Muscle layer of duodenum (tissue), 2 donors: ENCODE measurements around the gene EXOC6B.

Source experiments
- H3K27ac ChIP-seq: one replicate; pipeline ENCODE4 v1.7.0; 2013; ENCODE audit warnings: mild to moderate bottlenecking, low read length
- H3K27me3 ChIP-seq: one replicate; pipeline ENCODE4 v1.7.0; 2013; ENCODE audit warnings: low read depth, mild to moderate bottlenecking, control low read depth, low read length
- H3K36me3 ChIP-seq, 2 donors: one replicate each; pipeline ENCODE4 v1.7.0; 2013; ENCODE audit warnings: low read length in 2 of 2, control low read depth in 1 of 2, mild to moderate bottlenecking in 1 of 2; ENCODE audit not compliant: insufficient read depth in 2 of 2, control insufficient read depth in 1 of 2
- H3K4me1 ChIP-seq, 2 donors: one replicate each; pipeline ENCODE4 v1.7.0; 2013; ENCODE audit warnings: low read length in 2 of 2, mild to moderate bottlenecking in 2 of 2, control low read depth in 1 of 2, moderate library complexity in 1 of 2; ENCODE audit not compliant: insufficient read depth in 2 of 2, control insufficient read depth in 1 of 2
- H3K4me3 ChIP-seq, 2 donors: one replicate each; pipeline ENCODE4 v1.7.0; 2013; ENCODE audit warnings: low read length in 2 of 2, low read depth in 1 of 2, mild to moderate bottlenecking in 1 of 2
- H3K9me3 ChIP-seq, 2 donors: one replicate each; pipeline ENCODE4 v1.7.0; 2013; ENCODE audit warnings: low read length in 2 of 2, control low read depth in 1 of 2, mild to moderate bottlenecking in 1 of 2; ENCODE audit not compliant: control insufficient read depth in 1 of 2
- donor health status: healthy.

EXOC6B gene

DNA sequence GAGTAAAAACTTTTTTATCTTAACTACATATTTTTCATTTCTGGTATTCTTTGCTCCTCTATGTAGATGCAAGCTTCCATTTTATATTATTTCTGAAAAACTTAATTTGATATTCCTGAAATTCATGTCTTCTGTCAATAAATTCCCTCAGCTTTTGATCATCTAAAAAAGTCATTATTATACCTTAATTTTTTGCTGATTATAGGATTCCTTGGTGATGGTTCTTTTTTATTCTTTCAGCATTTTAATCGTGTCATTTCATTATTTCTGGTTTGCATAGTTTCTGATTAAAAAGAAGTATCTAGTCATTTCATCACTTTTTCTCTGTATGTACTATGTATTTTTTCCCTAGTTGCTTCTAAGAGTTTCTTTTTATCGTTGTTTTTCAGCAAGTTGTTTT, 436.4 kb downstream of the EXOC6B start:
- Histone ChIP-seq H3K9me3 (peaks cover 3% of the 10 kb centered on the region in 2 donors), H3K4me3 (no peak overlapping the region), H3K4me1 (no peaks in the 10 kb centered on the region), H3K27ac (no peak overlapping the region), H3K27me3 (no peaks in the 10 kb centered on the region), H3K36me3 (no peaks in the 10 kb centered on the region)

DNA sequence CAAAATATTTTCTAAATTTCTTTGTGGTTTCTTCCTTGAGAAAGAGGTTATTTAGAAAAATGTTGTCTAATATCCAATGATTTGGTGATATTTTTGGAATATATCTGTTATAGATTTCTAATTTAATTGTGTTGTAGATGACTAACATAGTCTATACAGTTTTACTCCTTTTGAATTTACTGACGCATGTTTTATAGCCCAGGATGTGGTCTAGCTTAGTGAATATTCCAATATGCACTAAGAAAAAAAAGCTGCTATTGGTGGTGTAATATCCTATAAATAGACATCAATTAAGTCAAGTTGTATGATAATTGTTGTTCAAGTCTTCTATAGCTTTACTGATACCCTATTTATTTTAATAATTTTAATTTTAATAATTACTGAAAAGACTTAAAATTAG, 437.6 kb downstream of the EXOC6B start:
- Histone ChIP-seq H3K4me3 (no peak overlapping the region), H3K4me1 (no peaks in the 10 kb centered on the region), H3K9me3 (peaks cover 3% of the 10 kb centered on the region in 2 donors), H3K27ac (no peak overlapping the region), H3K27me3 (no peaks in the 10 kb centered on the region), H3K36me3 (no peaks in the 10 kb centered on the region)

DNA sequence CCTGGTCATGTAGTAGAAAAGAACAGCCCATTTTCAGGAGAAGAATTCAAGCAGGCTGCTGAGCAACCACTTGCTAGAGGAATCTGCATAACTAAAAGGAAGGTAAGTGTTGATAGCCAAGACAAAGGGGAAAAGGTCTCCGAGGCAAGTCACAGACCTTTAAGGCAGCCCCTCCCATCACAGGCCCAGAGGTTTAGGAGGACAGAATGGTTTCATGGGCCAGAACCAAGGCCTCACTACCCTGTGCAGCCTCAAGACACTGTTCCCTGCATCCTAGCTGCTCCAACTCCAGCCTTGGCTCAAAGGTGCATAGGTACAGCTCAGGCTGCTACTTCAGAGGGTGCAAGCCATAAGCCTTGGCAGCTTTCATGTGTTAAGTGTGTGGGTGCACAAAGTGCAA, 439.5 kb downstream of the EXOC6B start:
- no peaks in the 10 kb centered on the region for H3K36me3 ChIP-seq
- H3K4me1 ChIP-seq = no peaks in the 10 kb centered on the region
- no peak overlapping the region for H3K27ac ChIP-seq
- no peak overlapping the region for H3K4me3 ChIP-seq
- H3K27me3 ChIP-seq = no peaks in the 10 kb centered on the region
- no peaks in the 10 kb centered on the region for H3K9me3 ChIP-seq

DNA sequence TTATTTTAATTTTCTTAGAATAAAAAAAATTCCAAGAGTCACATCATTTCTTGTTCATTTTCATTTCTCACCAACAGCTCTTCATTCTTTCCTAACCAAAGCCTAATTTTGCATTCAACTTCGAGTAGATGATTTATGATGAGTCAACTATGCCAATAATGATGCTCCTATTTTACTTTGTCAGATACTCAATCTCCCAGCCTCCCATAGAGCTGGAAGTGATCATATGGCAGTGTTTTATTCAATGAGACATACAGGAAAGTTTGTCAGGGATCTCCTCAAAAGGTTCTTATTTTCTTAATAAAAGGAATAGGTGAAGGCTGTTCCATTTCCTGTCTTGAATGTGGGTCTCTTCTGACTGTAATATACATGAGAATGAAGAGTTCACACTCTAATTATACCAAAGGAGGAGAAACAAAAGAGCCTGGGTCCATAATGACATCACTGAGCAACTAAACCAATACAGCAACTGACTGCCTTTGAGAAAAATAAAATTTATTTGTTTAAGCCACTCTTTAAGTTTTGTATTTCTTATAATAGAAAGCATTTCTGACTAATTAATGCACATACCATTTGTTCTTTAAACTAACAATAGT, 447.0 kb downstream of the EXOC6B start:
- no peaks in the 10 kb centered on the region for H3K9me3 ChIP-seq
- H3K4me3 ChIP-seq = no peak overlapping the region
- H3K36me3 ChIP-seq = peaks cover 0 to 21% of the 10 kb centered on the region in 2 donors
- H3K27me3 ChIP-seq = no peaks in the 10 kb centered on the region
- H3K27ac ChIP-seq = no peak overlapping the region
- no peaks in the 10 kb centered on the region for H3K4me1 ChIP-seq

DNA sequence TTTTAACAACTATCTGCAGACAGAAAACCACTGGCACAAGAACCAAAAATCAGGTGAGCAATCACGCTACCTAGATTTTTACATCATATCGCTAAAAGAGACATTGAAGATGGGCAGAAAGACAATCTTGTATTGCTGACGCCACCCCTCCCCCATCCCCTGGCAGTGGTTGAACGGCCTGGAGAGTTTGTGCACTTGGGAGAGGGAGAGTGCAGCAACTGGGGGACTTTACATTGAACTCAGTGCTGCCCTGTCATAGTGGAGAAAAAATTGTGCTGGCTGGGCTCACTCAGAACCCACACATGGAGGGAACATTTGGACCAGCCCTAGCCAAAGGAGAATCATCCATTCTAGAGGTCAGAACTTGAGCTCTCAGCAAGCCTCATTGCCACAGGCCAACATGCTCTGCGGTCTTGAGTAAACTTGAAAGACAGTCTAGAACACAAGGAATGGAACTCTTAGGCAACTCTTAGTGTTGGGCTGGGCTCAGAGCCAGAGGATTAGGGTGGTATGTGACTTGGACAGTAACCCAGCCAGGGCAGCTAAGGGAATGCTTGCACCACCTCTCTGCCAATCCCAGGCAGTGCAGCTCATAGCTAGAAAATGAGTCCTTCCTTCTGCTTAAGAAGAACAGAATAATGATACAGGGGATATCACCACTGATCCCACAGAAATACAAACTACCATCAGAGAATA, 458.2 kb downstream of the EXOC6B start:
- Histone ChIP-seq H3K9me3 (no peaks in the 10 kb centered on the region), H3K27me3 (no peaks in the 10 kb centered on the region), H3K36me3 (peaks cover 0 to 8% of the 10 kb centered on the region in 2 donors), H3K4me3 (no peak overlapping the region), H3K27ac (no peak overlapping the region), H3K4me1 (no peaks in the 10 kb centered on the region)

DNA sequence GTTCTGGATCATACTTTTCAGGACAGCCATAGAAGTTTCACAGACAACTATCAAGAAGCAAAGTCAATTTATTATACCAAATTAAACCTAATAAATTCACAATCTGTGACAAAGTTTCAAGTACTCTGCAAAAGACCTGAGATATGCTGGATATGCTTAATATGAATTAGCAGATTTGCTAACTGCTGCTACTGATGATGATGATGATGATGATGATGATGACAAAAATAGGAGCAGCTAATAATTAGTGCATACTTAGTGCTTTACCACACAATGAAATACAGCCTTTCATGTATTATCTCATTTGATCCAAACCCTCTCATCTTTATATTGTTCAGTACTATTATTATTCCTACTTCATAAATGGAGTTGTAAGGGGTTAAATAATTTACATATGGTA, 462.4 kb downstream of the EXOC6B start:
- Histone ChIP-seq H3K36me3 (no peaks in the 10 kb centered on the region), H3K27ac (no peak overlapping the region), H3K4me1 (no peaks in the 10 kb centered on the region), H3K27me3 (no peaks in the 10 kb centered on the region), H3K4me3 (no peak overlapping the region), H3K9me3 (no peaks in the 10 kb centered on the region)

DNA sequence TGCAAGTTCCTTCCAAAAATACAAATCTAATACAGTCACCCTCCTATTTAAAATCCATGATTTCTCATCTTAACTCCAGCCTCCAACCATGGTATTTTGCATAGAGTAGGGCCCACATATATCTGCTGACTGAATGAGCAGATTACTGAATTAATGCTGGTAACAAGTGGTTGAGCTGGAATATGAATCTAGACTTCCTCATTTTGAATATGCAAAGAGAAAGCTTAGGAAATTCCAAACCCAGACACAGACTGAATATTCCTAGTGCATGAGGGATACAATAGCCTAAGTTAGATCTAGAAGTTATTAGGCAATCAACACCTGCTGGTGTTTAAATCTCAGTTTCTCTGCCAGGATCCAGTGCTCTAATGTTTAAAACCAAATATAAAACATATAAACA, 463.1 kb downstream of the EXOC6B start:
- Histone ChIP-seq H3K4me1 (no peaks in the 10 kb centered on the region), H3K27ac (no peak overlapping the region), H3K4me3 (no peak overlapping the region), H3K36me3 (no peaks in the 10 kb centered on the region), H3K9me3 (no peaks in the 10 kb centered on the region), H3K27me3 (no peaks in the 10 kb centered on the region)

DNA sequence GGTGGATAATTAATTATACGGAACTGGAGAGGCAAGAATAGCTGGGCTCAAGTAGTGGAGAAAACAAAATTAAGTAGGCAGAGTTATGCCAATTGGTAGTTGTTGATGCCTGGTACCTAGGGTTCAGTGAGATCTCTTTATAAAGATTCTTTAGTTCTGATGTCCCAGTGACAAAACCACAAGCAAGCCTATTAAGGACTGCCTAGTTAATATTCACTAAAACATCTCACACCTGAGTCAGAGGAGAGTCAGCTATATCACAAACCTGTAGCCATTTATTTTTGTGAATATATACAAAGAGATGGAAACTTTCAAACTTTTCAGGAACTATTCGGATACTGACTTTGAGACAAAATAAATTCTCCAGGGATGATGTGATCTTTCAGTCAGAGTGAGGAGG, 464.3 kb downstream of the EXOC6B start:
- no peak overlapping the region for H3K27ac ChIP-seq

DNA sequence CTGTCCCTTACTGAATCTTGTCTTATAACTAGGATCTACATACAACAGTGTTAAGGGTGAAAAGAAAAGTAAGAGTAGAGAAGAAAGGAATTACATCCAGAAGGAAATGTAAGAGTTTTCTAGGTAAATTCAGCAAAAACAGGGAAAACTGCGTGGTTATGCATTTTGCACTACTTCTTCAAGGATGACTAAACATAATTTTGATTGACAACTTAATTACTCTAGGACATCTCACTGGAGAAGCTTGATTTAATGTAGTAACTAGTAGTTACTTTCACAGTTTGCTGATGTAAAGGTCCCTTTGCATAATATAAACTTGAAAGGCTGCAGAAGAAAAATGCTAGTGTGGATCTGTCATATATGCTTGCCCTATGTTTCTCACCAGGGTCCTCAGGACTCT, 464.8 kb downstream of the EXOC6B start:
- Histone ChIP-seq H3K27ac (no peak overlapping the region), H3K27me3 (no peaks in the 10 kb centered on the region), H3K4me3 (no peak overlapping the region)

More for the DNA sequence above, 464.3 kb downstream of the EXOC6B start:
- H3K4me3 ChIP-seq = no peak overlapping the region
- no peaks in the 10 kb centered on the region for H3K27me3 ChIP-seq
- H3K9me3 ChIP-seq = no peaks in the 10 kb centered on the region
- H3K4me1 ChIP-seq = no peaks in the 10 kb centered on the region
- no peaks in the 10 kb centered on the region for H3K36me3 ChIP-seq

DNA sequence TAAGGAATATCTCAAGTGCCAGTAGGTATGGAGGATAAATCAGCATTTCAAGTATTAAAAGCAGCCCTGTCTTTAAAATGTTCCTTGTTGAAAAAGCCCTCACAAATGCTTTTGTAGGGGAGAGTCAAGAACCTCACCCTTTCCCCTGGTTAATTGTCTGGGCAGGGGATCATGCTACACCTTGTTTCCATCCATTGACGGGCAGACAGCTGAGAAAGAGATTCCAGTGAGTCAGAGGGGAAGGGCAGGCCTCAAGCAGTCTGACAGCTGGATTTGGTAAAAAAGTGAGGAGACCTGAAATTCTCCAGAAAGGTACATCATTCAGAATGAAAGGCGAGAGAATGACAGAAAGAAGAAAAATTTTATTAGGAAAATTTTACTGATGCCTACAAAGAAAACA, 475.0 kb downstream of the EXOC6B start:
- H3K27me3 ChIP-seq = no peaks in the 10 kb centered on the region
- no peak overlapping the region for H3K4me3 ChIP-seq
- no peaks in the 10 kb centered on the region for H3K4me1 ChIP-seq
- peaks cover 0 to 3% of the 10 kb centered on the region in 2 donors for H3K36me3 ChIP-seq
- no peak overlapping the region for H3K27ac ChIP-seq
- H3K9me3 ChIP-seq = no peaks in the 10 kb centered on the region

More for the DNA sequence above, 464.8 kb downstream of the EXOC6B start:
- no peaks in the 10 kb centered on the region for H3K4me1 ChIP-seq
- no peaks in the 10 kb centered on the region for H3K36me3 ChIP-seq
- H3K9me3 ChIP-seq = no peaks in the 10 kb centered on the region

DNA sequence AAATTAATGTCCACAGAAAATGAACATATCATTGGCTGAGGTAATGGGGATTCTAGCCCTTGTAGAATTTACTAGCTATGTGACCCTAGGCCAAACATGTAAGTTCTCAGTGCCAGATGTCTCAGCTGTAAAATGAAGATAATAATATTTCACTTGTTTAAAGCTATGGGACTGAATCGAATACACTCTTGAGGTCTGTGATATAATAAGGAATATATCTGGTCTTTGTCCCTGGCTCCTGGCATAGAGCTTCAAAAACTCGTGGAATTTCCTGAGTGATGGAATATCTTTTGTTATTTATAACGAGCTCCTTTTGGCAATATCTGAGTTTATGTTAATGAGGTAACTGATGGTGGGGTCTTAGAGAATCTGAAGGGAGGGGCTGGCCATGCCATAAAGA, 476.8 kb downstream of the EXOC6B start:
- Histone ChIP-seq H3K4me3 (no peak overlapping the region), H3K9me3 (peaks cover 0 to 3% of the 10 kb centered on the region in 2 donors), H3K27ac (no peak overlapping the region), H3K4me1 (no peaks in the 10 kb centered on the region), H3K27me3 (no peaks in the 10 kb centered on the region), H3K36me3 (no peaks in the 10 kb centered on the region)

DNA sequence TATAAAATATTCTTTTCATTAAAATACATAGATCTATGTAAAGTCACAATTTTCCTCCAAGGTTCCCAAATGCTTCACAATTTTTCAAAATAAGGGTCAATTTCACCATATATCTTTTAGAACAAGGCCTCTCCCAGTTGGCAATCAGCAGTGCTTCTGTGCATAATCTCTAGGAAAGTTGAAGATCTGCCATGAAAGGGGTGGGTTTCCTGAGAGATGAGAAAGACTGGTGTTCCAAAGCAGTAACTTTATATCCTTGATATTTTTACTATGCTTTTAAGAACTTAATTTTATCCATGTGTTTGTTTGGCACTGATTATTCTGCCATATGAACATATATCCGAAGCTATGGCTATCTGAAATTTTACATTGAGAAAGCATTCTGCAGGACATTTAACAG, 478.8 kb downstream of the EXOC6B start:
- Histone ChIP-seq H3K36me3 (no peaks in the 10 kb centered on the region), H3K27ac (no peak overlapping the region), H3K4me1 (no peaks in the 10 kb centered on the region), H3K4me3 (no peak overlapping the region), H3K27me3 (no peaks in the 10 kb centered on the region), H3K9me3 (peaks cover 0 to 5% of the 10 kb centered on the region in 2 donors)
